ENCODE measurements around the gene ALOX5. TPM values are rescaled to one million over a fixed set of nuclear protein-coding genes. Genes with fewer than 3 reads are reported as not detected.
"Not testable (repeated sequence)": the region's sequence is repeated elsewhere in the genome, so short reads cannot be mapped to it uniquely, and the experiment has no call there.

ALOX5 gene
- total RNA-seq, 6 experiments from 2014 or later: not detected

DNA sequence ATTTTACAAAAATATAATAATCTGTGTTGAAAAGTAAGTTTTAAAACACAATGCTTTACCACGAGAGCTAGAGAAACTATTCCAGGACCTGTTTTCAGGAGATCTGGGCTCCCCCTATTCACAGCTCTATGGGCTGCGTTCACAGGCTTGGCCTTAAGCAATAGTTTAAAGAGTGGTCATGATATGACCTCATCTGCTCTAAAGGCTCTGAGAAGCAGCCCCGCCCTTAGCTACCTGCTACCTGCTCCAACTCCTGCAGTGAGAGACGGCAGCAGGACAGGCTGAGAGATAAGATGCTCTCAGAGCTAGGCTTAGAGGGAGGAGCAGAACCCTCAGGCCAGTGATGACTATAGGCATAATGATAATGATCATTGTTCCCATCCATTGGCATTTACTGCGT, 12.6 kb downstream of the ALOX5 start:
- Mint-ChIP-seq H3K27me3 (ENCODE audit: insufficient read depth) (peaks cover 3% of the 10 kb centered on the region), H3K36me3 (ENCODE audit: low read depth) (no peaks in the 10 kb centered on the region), H3K27ac (no peak overlapping the region), H3K4me3 (no peak overlapping the region), H3K9me3 (peaks cover 5% of the 10 kb centered on the region; the same call in 1 of the 2 replicates), H3K4me1 (ENCODE audit: low read depth) (no peaks in the 10 kb centered on the region)
- no peak for DNase-seq
- TF ChIP-seq, protein P1, sequence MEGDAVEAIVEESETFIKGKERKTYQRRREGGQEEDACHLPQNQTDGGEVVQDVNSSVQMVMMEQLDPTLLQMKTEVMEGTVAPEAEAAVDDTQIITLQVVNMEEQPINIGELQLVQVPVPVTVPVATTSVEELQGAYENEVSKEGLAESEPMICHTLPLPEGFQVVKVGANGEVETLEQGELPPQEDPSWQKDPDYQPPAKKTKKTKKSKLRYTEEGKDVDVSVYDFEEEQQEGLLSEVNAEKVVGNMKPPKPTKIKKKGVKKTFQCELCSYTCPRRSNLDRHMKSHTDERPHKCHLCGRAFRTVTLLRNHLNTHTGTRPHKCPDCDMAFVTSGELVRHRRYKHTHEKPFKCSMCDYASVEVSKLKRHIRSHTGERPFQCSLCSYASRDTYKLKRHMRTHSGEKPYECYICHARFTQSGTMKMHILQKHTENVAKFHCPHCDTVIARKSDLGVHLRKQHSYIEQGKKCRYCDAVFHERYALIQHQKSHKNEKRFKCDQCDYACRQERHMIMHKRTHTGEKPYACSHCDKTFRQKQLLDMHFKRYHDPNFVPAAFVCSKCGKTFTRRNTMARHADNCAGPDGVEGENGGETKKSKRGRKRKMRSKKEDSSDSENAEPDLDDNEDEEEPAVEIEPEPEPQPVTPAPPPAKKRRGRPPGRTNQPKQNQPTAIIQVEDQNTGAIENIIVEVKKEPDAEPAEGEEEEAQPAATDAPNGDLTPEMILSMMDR (IDR thresholded peaks at IDR 0.05): no peak

DNA sequence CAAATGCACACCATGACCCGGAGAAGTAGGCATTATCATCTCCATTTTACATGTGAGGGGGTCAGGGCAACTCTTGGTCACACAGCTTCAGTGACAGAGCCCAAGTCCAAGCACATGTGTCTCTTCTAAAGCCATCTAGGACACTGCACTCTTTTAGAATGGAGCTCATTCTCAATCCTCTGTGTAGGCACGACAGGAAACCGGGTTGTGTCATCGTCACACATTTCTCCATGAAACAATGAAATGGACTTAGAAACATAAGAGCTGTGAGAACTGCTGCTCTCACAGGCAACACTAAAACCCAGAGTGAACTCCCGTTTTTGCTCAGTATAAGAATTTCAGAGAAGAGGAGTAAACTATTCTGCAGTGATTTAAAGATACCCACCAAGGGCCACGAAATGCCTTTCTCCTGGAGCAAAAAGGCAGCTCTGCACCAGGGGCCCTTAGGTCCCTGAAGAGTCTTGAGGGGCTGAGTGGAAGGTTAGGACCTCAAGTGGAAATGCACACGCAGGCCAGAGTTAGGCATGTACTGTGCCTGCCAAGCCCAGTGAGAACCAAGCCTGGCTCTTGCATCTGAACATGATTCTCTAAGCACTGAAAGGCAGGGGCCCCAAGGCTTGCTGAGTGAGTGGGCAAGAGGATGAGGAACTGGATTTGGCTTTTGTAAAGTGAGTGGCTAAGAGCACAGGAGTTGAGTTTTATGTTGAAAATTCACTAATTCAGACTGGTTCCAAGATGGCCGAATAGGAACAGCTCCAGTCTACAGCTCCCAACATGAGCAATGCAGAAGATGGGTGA, 13.3 kb downstream of the ALOX5 start:
- peaks cover 5% of the 10 kb centered on the region; the same call in 1 of the 2 replicates for H3K9me3 Mint-ChIP-seq
- H3K27ac Mint-ChIP-seq: no peak overlapping the region
- H3K36me3 Mint-ChIP-seq (ENCODE audit: low read depth): no peaks in the 10 kb centered on the region
- H3K27me3 Mint-ChIP-seq (ENCODE audit: insufficient read depth): peaks cover 3% of the 10 kb centered on the region
- DNase-seq: no peak
- no peak overlapping the region for H3K4me3 Mint-ChIP-seq
- TF ChIP-seq, protein P1 (IDR thresholded peaks at IDR 0.05): no peak
- H3K4me1 Mint-ChIP-seq (ENCODE audit: low read depth): no peaks in the 10 kb centered on the region

DNA sequence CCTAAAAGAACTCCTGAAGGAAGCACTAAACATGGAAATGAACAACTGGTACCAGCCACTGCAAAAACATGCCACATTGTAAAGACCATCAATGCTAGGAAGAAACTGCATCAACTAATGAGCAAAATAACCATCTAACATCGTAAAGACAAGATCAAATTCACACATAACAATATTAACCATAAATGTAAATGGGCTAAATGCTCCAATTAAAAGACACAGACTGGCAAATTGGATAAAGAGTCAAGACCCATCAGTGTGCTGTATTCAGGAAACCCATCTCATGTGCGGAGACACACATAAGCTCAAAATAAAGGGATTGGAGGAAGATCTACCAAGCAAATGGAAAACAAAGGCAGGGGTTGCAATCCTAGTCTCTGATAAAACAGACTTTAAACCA, 15.7 kb downstream of the ALOX5 start:
- not testable (repeated sequence) for H3K36me3 Mint-ChIP-seq (ENCODE audit: low read depth); H3K27ac Mint-ChIP-seq; H3K27me3 Mint-ChIP-seq (ENCODE audit: insufficient read depth); H3K4me3 Mint-ChIP-seq; H3K4me1 Mint-ChIP-seq (ENCODE audit: low read depth); DNase-seq
- peaks cover 10% of the 10 kb centered on the region for H3K9me3 Mint-ChIP-seq

DNA sequence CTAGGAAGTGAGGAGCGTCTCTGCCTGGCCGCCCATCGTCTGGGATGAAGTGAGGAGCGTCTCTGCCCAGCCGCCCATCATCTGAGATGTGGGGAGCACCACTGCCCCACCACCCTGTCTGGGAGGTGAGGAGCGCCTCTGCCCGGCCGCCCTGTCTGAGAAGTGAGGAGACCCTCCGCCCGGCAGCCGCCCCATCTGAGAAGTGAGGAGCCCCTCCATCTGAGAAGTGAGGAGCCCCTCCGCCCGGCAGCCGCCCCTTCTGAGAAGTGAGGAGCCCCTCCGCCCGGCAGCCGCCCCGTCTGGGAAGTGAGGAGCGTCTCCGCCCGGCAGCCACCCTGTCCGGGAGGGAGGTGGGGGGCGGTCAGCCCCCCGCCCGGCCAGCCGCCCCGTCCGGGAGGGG, 17.6 kb downstream of the ALOX5 start:
- DNase-seq; H3K4me1 Mint-ChIP-seq (ENCODE audit: low read depth); H3K4me3 Mint-ChIP-seq; H3K36me3 Mint-ChIP-seq (ENCODE audit: low read depth); H3K27me3 Mint-ChIP-seq (ENCODE audit: insufficient read depth); H3K27ac Mint-ChIP-seq: not testable (repeated sequence)
- H3K9me3 Mint-ChIP-seq: peaks cover 22% of the 10 kb centered on the region

DNA sequence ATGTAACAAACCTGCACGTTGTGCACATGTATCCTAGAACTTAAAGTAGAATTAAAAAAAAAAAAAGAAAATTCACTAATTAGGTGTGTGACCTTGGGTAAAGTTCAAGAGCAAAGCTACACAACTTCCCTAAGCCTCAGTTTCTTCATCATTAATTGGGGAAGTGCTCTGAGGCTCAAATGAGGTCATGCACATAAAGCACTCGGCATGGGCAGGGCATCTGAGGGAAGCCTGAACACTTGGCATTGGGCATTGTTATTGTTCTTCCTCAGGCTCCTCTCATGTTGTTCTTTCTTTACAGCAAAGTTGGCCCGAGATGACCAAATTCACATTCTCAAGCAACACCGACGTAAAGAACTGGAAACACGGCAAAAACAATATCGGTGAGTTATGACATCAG, 21.5 kb downstream of the ALOX5 start:
- H3K4me1 Mint-ChIP-seq (ENCODE audit: low read depth): no peaks in the 10 kb centered on the region
- no peak for DNase-seq
- no peak overlapping the region for H3K27ac Mint-ChIP-seq
- TF ChIP-seq, protein P1 (IDR thresholded peaks at IDR 0.05): no peak
- H3K4me3 Mint-ChIP-seq: no peak overlapping the region
- peaks cover 2% of the 10 kb centered on the region; the same call in 1 of the 2 replicates for H3K27me3 Mint-ChIP-seq (ENCODE audit: insufficient read depth)
- H3K36me3 Mint-ChIP-seq (ENCODE audit: low read depth): peaks cover 4% of the 10 kb centered on the region; the same call in 1 of the 2 replicates
- peaks cover 21% of the 10 kb centered on the region for H3K9me3 Mint-ChIP-seq

DNA sequence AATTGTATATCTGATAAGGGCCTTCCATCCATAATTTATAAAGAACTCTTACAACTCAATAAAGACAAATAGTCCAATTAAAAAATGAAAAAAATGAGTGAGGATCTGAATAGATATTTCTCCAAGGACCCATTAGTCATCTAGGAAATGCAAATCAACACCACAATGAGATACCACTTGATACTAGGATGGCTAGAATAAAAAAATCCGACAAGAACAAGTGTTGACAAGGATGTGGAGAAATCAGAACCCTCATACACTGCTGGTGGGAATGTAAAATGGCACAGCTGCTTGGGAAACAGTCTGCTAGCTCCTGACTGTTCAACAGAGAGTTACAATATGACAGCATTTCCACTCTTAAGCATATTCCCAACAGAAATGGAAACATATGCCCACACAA, 24.6 kb downstream of the ALOX5 start:
- peaks cover 18% of the 10 kb centered on the region; the same call in 1 of the 2 replicates for H3K9me3 Mint-ChIP-seq
- DNase-seq: no peak
- no peak overlapping the region for H3K4me3 Mint-ChIP-seq
- H3K27ac Mint-ChIP-seq: no peak overlapping the region
- TF ChIP-seq, protein P1 (IDR thresholded peaks at IDR 0.05): no peak
- H3K36me3 Mint-ChIP-seq (ENCODE audit: low read depth): peaks cover 4% of the 10 kb centered on the region; the same call in 1 of the 2 replicates
- H3K27me3 Mint-ChIP-seq (ENCODE audit: insufficient read depth): peaks cover 7% of the 10 kb centered on the region
- no peaks in the 10 kb centered on the region for H3K4me1 Mint-ChIP-seq (ENCODE audit: low read depth)
